OCI-LY1 (cell line): ENCODE results near the gene CALHM1.

ENCODE experiments used
- EZH2 ChIP-seq: fragments of 200-600 bp; sonication (generic), shearing (Covaris generic); IDR thresholded peaks from 2 replicates; pipeline ENCODE4 v1.8.0; 2017; ENCODE audit warnings: borderline replicate concordance, mixed run types, mild to moderate bottlenecking, antibody characterized with exemption, low read length, moderate library complexity, mixed read lengths
- TF ChIP-seq, protein P1 (sequence below): fragments of 200-600 bp; sonication (generic), shearing (Covaris generic); IDR thresholded peaks from 2 replicates; pipeline ENCODE4 v1.5.1; 2017; ENCODE audit warnings: mild to moderate bottlenecking, antibody characterized with exemption, low read length, moderate library complexity, mixed read lengths

DNA sequence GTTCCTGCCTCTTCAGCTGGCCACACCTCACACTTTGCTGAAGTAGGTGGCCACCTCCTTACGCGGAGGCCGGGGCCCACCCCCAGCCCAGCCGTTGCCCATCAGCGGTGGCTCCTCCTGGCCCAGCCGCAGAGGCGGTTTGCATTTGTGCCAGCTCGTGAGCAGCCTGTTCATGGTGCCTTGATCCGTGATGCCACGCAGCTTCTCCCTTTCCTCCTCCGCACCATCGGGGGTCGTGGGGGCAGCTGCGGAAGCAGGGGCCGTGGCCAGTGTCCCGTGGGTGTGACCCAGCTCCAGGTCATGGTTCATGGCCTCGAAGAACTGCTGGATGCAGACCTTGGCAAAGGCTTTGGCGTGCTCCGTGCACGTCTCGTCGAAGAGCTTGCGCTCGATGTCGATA is 3.5 kb downstream of the CALHM1 start:
- no peak for TF ChIP-seq EZH2
- TF ChIP-seq, protein P1, sequence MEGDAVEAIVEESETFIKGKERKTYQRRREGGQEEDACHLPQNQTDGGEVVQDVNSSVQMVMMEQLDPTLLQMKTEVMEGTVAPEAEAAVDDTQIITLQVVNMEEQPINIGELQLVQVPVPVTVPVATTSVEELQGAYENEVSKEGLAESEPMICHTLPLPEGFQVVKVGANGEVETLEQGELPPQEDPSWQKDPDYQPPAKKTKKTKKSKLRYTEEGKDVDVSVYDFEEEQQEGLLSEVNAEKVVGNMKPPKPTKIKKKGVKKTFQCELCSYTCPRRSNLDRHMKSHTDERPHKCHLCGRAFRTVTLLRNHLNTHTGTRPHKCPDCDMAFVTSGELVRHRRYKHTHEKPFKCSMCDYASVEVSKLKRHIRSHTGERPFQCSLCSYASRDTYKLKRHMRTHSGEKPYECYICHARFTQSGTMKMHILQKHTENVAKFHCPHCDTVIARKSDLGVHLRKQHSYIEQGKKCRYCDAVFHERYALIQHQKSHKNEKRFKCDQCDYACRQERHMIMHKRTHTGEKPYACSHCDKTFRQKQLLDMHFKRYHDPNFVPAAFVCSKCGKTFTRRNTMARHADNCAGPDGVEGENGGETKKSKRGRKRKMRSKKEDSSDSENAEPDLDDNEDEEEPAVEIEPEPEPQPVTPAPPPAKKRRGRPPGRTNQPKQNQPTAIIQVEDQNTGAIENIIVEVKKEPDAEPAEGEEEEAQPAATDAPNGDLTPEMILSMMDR, result no peak
